Activated CD4-positive, alpha-beta T cell treated with anti-CD3 and anti-CD28 coated beads for 36 hours (primary cell): Measurements from ENCODE around the gene TMEM234. TPM values are rescaled to one million over a fixed set of nuclear protein-coding genes. Genes with fewer than 3 reads are reported as not detected.

ENCODE experiments used
- ATAC-seq: fragments of 200-7000 bp; cut with Tn5 transposase; one replicate; pipeline ENCODE4 v1.10.0; 2021; ENCODE audit warnings: mild to moderate bottlenecking, moderate library complexity
- CTCF ChIA-PET: fragments of 350-600 bp; sonication (Branson Sonifier 250); formaldehyde crosslinking; loops from one replicate; lab custom pipeline; 2021; ENCODE audit warnings: antibody characterized with exemption; lab: Charles Lee
- POLR2A ChIA-PET: fragments of 350-600 bp; sonication (Branson Sonifier 250); formaldehyde crosslinking; loops from one replicate; lab custom pipeline; 2021; ENCODE audit warnings: antibody characterized with exemption, inconsistent platforms; lab: Charles Lee
- DNase-seq: peaks from one replicate; pipeline ENCODE4 v3.0.0-alpha.2; 2020
- H3K27ac Mint-ChIP-seq: one replicate; pipeline ENCODE4 v1.8.0; 2021; ENCODE audit warnings: mixed read lengths
- H3K27me3 Mint-ChIP-seq: one replicate; pipeline ENCODE4 v1.8.0; 2021; ENCODE audit warnings: mixed read lengths
- H3K36me3 Mint-ChIP-seq: one replicate; pipeline ENCODE4 v1.8.0; 2021; ENCODE audit warnings: low read depth, mixed read lengths
- H3K4me1 Mint-ChIP-seq: one replicate; pipeline ENCODE4 v1.8.0; 2021; ENCODE audit warnings: mixed read lengths
- H3K4me3 Mint-ChIP-seq: one replicate; pipeline ENCODE4 v1.8.0; 2021; ENCODE audit warnings: mild to moderate bottlenecking, moderate library complexity, mixed read lengths
- H3K9me3 Mint-ChIP-seq: one replicate; pipeline ENCODE4 v1.8.0; 2021; ENCODE audit warnings: low read depth, mixed read lengths
- intact Hi-C, 2 experiments: fragments of 100-400 bp; cut with DNase I in 1 of 2; cut with micrococcal nuclease in 1 of 2; formaldehyde crosslinking; loops; one replicate each; pipeline versions ENCODE4 v1.14.2 to v1.15.1; 2022 to 2024; cut with DNase I, micrococcal nuclease
- total RNA-seq, 2 experiments: library from RNA; stranded (reverse); gene quantifications; one replicate each; pipeline ENCODE4 v1.2.3, GENCODE V29; 2021

Gene TMEM234
- total RNA-seq, 2 experiments from 2014 or later: 7.3 to 8.2 TPM

DNA sequence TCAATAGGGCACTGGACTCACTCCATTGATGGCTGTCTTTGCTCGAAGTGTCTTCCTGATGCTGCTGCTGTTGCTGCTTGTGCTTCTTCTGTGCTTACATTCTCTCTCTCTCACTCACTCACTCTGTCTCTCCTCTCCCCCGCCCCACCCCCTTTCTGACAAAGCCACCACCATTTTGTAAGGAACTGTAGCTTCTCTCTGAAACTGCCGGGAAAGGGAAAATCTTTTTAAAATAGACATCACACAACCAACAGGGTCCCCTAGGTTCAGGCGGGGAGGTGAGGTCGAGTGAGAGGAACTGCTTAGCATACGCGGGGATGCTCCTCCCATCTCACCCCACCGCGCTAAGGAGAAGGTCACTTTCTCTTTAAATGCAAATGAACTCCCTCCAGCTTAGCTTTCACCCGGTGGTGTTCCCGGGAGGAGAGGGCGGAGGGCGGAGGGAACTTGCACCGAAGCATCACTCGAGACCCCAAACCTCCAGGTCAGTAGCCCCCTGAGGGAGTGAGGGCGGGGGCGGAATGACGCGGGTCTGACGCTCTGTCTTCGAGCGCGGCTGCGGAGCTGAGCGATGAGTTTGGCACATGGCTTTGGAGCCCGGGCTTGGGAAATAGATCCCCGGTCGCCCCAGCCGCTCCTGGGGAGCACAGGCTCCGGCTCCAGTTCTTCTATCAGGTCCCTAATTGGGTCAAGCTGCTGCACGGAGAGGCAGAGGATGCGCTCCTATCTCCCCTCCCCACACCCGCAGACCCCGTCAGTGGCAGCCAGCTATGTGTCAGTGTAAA lies 21.7 kb downstream of the TMEM234 start, which contains the start of gene CCDC28B:
TSS of gene CCDC28B (plus strand) at position 370 of the 785 bp plus-strand sequence. CDS start 1,341 bp downstream, outside the sequence.
- Mint-ChIP-seq H3K27me3 (no peaks in the 10 kb centered on the region), H3K4me1 (peaks cover 57% of the 10 kb centered on the region)
- intact Hi-C loops: loop anchor here (1.0 to 5.0 kb wide), 10 partner anchors 20 to 212 kb away; partner anchors contain the start of genes EIF3I (in 2 of the 2), TMEM234 (in 2 of the 2), BSDC1 (in 1 of the 2) and KPNA6 (in 1 of the 2)

GRCh38 chr1:32199717-32200072 lies 22.5 kb downstream of the TMEM234 start:
- Mint-ChIP-seq H3K27ac (peak overlapping the region; percentile 86), H3K36me3 (peaks cover 21% of the 10 kb centered on the region), H3K9me3 (no peaks in the 10 kb centered on the region), H3K27me3 (no peaks in the 10 kb centered on the region), H3K4me3 (peak overlapping the region; percentile 71), H3K4me1 (peaks cover 62% of the 10 kb centered on the region)
- ATAC-seq: no peak
- CTCF ChIA-PET: interaction anchor here (3.2 kb wide), 1 partner anchor 17 kb away, joined by 16 read pairs; no protein-coding TSS in a partner anchor
- POLR2A ChIA-PET: interaction anchor here (1.6 to 1.8 kb wide), 3 partner anchors 19 to 136 kb away, joined by 6 to 7 read pairs (median 6); partner anchors contain the start of genes MARCKSL1, TMEM39B and TXLNA
- intact Hi-C loops: loop anchor here (1.0 to 5.0 kb wide), 8 partner anchors 19 to 213 kb away; partner anchors contain the start of genes BSDC1 (in 1 of the 2), EIF3I (in 1 of the 2), KPNA6 (in 1 of the 2) and TMEM234 (in 1 of the 2)
- DNase-seq: no peak

More for the DNA sequence above, 21.7 kb downstream of the TMEM234 start, which contains the start of gene CCDC28B:
- peaks cover 14% of the 10 kb centered on the region for H3K36me3 Mint-ChIP-seq
- ChIA-PET POLR2A (interaction anchor here (0.6 to 1.8 kb wide), 5 partner anchors 9 to 136 kb away, joined by 3 to 7 read pairs (median 6); partner anchors contain the start of genes MARCKSL1, TMEM39B and TXLNA), CTCF (interaction anchor here (0.5 to 3.2 kb wide), 6 partner anchors 16 to 553 kb away, joined by 3 to 16 read pairs (median 4); no protein-coding TSS in a partner anchor)
- H3K9me3 Mint-ChIP-seq: no peaks in the 10 kb centered on the region
- peak; percentile 53 for ATAC-seq
- peak within 1 kb of the TSS; percentile 86 for H3K27ac Mint-ChIP-seq
- DNase-seq: peak; percentile 77
- peak within 1 kb of the TSS; percentile 71 for H3K4me3 Mint-ChIP-seq

- Mint-ChIP-seq H3K4me1 (peaks cover 66% of the 10 kb centered on the region), H3K27ac (no peak overlapping the region), H3K36me3 (peaks cover 27% of the 10 kb centered on the region), H3K4me3 (no peak overlapping the region), H3K27me3 (no peaks in the 10 kb centered on the region), H3K9me3 (no peaks in the 10 kb centered on the region)
- intact Hi-C loops: no loop called here
- CTCF ChIA-PET: interaction anchor here (2.0 kb wide), 1 partner anchor 88 kb away, joined by 6 read pairs; no protein-coding TSS in a partner anchor
- DNase-seq (no peak), ATAC-seq (no peak)
- POLR2A ChIA-PET: no interaction called here
Measured at GRCh38 chr1:32199043-32199716, 23.0 kb downstream of the TMEM234 start.

- H3K36me3 Mint-ChIP-seq: peaks cover 33% of the 10 kb centered on the region
- POLR2A ChIA-PET: no interaction called here
- intact Hi-C loops: no loop called here
- peaks cover 69% of the 10 kb centered on the region for H3K4me1 Mint-ChIP-seq
- peak overlapping the region; percentile 32 for H3K27ac Mint-ChIP-seq
- H3K9me3 Mint-ChIP-seq: no peaks in the 10 kb centered on the region
- ATAC-seq: no peak
- H3K4me3 Mint-ChIP-seq: no peak overlapping the region
- no peak for DNase-seq
- H3K27me3 Mint-ChIP-seq: no peaks in the 10 kb centered on the region
- CTCF ChIA-PET: interaction anchor here (1.1 to 2.0 kb wide), 4 partner anchors 17 to 91 kb away, joined by 3 to 6 read pairs (median 5); partner anchors contain the start of gene KPNA6
Measured at GRCh38 chr1:32198237-32199042, 23.7 kb downstream of the TMEM234 start.

GRCh38 chr1:32197837-32198236 lies 24.3 kb downstream of the TMEM234 start:
- DNase-seq (no peak), ATAC-seq (no peak)
- CTCF ChIA-PET: interaction anchor here (1.1 to 2.0 kb wide), 4 partner anchors 17 to 90 kb away, joined by 3 to 6 read pairs (median 5); partner anchors contain the start of gene KPNA6
- POLR2A ChIA-PET: interaction anchor here (0.6 to 1.3 kb wide), 3 partner anchors 13 to 429 kb away, joined by 4 to 7 read pairs (median 4); no protein-coding TSS in a partner anchor
- intact Hi-C loops: no loop called here
- no peak overlapping the region for H3K27ac Mint-ChIP-seq
- H3K27me3 Mint-ChIP-seq: no peaks in the 10 kb centered on the region
- H3K9me3 Mint-ChIP-seq: no peaks in the 10 kb centered on the region
- no peak overlapping the region for H3K4me3 Mint-ChIP-seq
- peaks cover 74% of the 10 kb centered on the region for H3K4me1 Mint-ChIP-seq
- peaks cover 38% of the 10 kb centered on the region for H3K36me3 Mint-ChIP-seq

- no peak for ATAC-seq
- intact Hi-C loops: no loop called here
- peaks cover 71% of the 10 kb centered on the region for H3K4me1 Mint-ChIP-seq
- H3K36me3 Mint-ChIP-seq: peaks cover 46% of the 10 kb centered on the region
- no peak overlapping the region for H3K4me3 Mint-ChIP-seq
- ChIA-PET POLR2A (interaction anchor here (0.7 to 1.3 kb wide), 4 partner anchors 9 to 428 kb away, joined by 3 to 4 read pairs (median 4); partner anchors contain the start of gene IQCC), CTCF (interaction anchor here (0.7 to 2.0 kb wide), 5 partner anchors 18 to 578 kb away, joined by 3 to 6 read pairs (median 4); partner anchors contain the start of gene KPNA6)
- no peaks in the 10 kb centered on the region for H3K9me3 Mint-ChIP-seq
- no peak for DNase-seq
- no peaks in the 10 kb centered on the region for H3K27me3 Mint-ChIP-seq
- peak overlapping the region; percentile 48 for H3K27ac Mint-ChIP-seq
Measured at GRCh38 chr1:32197074-32197473, 25.1 kb downstream of the TMEM234 start.

DNA sequence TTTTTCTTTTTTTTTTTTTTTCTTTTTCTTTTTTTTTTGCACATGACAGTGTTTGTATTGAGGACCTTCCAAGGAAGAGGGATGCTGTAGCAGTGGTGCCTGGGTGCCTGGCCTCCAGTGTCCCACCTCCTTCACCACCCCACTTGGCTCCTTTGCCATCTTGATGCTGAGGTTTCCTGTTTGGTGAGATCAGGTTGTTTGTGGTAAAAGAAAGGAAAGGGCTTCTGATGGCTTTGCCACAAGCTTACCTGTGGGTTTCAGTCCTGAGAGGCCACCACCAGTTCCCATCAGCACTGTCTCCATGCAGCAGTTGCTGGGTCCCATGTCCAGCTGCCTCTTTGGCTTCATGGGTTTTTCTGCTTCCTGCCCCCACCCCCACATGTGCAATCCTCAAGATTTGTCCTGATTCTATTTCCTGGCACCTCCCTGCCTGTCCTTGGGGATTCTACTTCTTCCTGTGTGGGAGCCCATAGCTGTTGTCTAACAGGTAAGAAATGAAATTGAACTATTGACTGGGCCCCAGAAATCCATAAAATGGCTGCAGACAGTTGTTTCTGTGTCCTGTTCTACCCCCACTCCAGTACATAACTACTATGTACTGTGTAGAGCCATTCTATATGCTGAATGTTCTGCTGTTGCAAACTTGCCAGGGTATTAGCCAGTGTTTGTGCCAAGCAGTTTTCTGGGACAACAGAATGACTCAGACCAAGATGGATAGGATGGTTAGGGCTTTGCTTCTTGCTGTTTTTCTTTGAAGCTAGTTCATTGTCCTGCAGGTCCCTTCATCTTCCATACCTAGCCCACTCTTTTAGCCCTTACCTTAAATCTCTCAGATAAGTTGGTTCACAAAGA lies 26.0 kb downstream of the TMEM234 start:
- Mint-ChIP-seq H3K9me3 (no peaks in the 10 kb centered on the region), H3K4me1 (peaks cover 64% of the 10 kb centered on the region), H3K36me3 (peaks cover 55% of the 10 kb centered on the region), H3K27ac (peak overlapping the region; percentile 27), H3K27me3 (no peaks in the 10 kb centered on the region), H3K4me3 (no peak overlapping the region)
- ATAC-seq: no peak
- ChIA-PET CTCF (interaction anchor here (1.9 kb wide), 1 partner anchor 19 kb away, joined by 6 read pairs; no protein-coding TSS in a partner anchor), POLR2A (interaction anchor here (0.7 to 1.2 kb wide), 2 partner anchors 35 to 57 kb away, joined by 3 read pairs; no protein-coding TSS in a partner anchor)
- DNase-seq: no peak
- intact Hi-C loops: no loop called here

- H3K4me1 Mint-ChIP-seq: peaks cover 64% of the 10 kb centered on the region
- no peaks in the 10 kb centered on the region for H3K9me3 Mint-ChIP-seq
- CTCF ChIA-PET: interaction anchor here (0.9 kb wide), 1 partner anchor 14 kb away, joined by 4 read pairs; no protein-coding TSS in a partner anchor
- intact Hi-C loops: no loop called here
- no peak overlapping the region for H3K4me3 Mint-ChIP-seq
- POLR2A ChIA-PET: interaction anchor here (0.5 to 0.7 kb wide), 2 partner anchors 58 to 168 kb away, joined by 3 to 5 read pairs; no protein-coding TSS in a partner anchor
- DNase-seq: no peak
- no peak for ATAC-seq
- H3K27ac Mint-ChIP-seq: no peak overlapping the region
- H3K36me3 Mint-ChIP-seq: peaks cover 59% of the 10 kb centered on the region
- no peaks in the 10 kb centered on the region for H3K27me3 Mint-ChIP-seq
Measured at GRCh38 chr1:32195531-32195930, 26.6 kb downstream of the TMEM234 start.

GRCh38 chr1:32194984-32195383 lies 27.2 kb downstream of the TMEM234 start:
- H3K27ac Mint-ChIP-seq: no peak overlapping the region
- ChIA-PET CTCF (interaction anchor here (0.9 kb wide), 1 partner anchor 13 kb away, joined by 4 read pairs; no protein-coding TSS in a partner anchor), POLR2A (interaction anchor here (0.5 kb wide), 1 partner anchor 168 kb away, joined by 5 read pairs; no protein-coding TSS in a partner anchor)

More at GRCh38 chr1:32194984-32195383, 27.2 kb downstream of the TMEM234 start:
- no peak for DNase-seq
- no peaks in the 10 kb centered on the region for H3K9me3 Mint-ChIP-seq
- H3K4me3 Mint-ChIP-seq: no peak overlapping the region
- no peak for ATAC-seq
- peaks cover 58% of the 10 kb centered on the region for H3K4me1 Mint-ChIP-seq
- H3K27me3 Mint-ChIP-seq: no peaks in the 10 kb centered on the region
- intact Hi-C loops: no loop called here
- H3K36me3 Mint-ChIP-seq: peaks cover 64% of the 10 kb centered on the region
